HG03521 (cell line): ENCODE measurements around the gene FDXR.

Experiments
- ATAC-seq: cut with Tn5 transposase; IDR thresholded peaks from one replicate; pipeline ENCODE4 v1.9.1; 2021; ENCODE audit warnings: mild to moderate bottlenecking, moderate library complexity; ENCODE audit not compliant: unreplicated experiment

Gene FDXR

GRCh38 chr17:74901353-74902135 is 28.8 kb upstream of the FDXR start:
- no peak for ATAC-seq

GRCh38 chr17:74900208-74900607 is 27.4 kb upstream of the FDXR start:
- ATAC-seq = no peak

- no peak for ATAC-seq
Measured at GRCh38 chr17:74898376-74898946, 25.7 kb upstream of the FDXR start.

GRCh38 chr17:74893936-74894671 is 21.3 kb upstream of the FDXR start:
- no peak for ATAC-seq

GRCh38 chr17:74892974-74893911 is 20.4 kb upstream of the FDXR start, which contains the start of gene FADS6:
Gene FADS6 (minus strand): TSS chr17:74893633. CDS start chr17:74893595, 38 bp downstream.
- ATAC-seq = no peak

GRCh38 chr17:74892013-74892841 is 19.4 kb upstream of the FDXR start:
- no peak for ATAC-seq

- no peak for ATAC-seq
Measured at GRCh38 chr17:74890554-74890953, 17.8 kb upstream of the FDXR start.

- ATAC-seq = no peak
Measured at GRCh38 chr17:74888469-74888868, 15.7 kb upstream of the FDXR start.

- no peak for ATAC-seq
Measured at GRCh38 chr17:74883241-74883745, 10.5 kb upstream of the FDXR start.

- ATAC-seq = no peak
Measured at GRCh38 chr17:74882517-74883240, 9.9 kb upstream of the FDXR start.

GRCh38 chr17:74881073-74881472 is 8.3 kb upstream of the FDXR start:
- no peak for ATAC-seq

GRCh38 chr17:74879308-74879707 is 6.5 kb upstream of the FDXR start:
- no peak for ATAC-seq

- no peak for ATAC-seq
Measured at GRCh38 chr17:74878658-74879057, 5.9 kb upstream of the FDXR start.

- ATAC-seq = no peak
Measured at GRCh38 chr17:74877592-74878548, 5.1 kb upstream of the FDXR start.

GRCh38 chr17:74875977-74876593 is 3.3 kb upstream of the FDXR start:
- ATAC-seq = no peak

- ATAC-seq = no peak
Measured at GRCh38 chr17:74875155-74875976, 2.6 kb upstream of the FDXR start.

GRCh38 chr17:74874615-74875037 is 1.8 kb upstream of the FDXR start:
- no peak for ATAC-seq
